Neural crest cell (in vitro differentiated cells): ENCODE data around the gene HMGCL. TPM values are rescaled to one million over a fixed set of nuclear protein-coding genes. Genes with fewer than 3 reads are reported as not detected.

ENCODE experiments used
- DNase-seq: peaks from one replicate; pipeline ENCODE4 v3.0.0; 2021; ENCODE audit warnings: low read depth, mixed read lengths, low spot score
- H3K27ac Mint-ChIP-seq: one replicate; pipeline ENCODE4 v1.8.0; 2021; ENCODE audit warnings: mild to moderate bottlenecking, mixed read lengths; ENCODE audit not compliant: unreplicated experiment
- H3K27me3 Mint-ChIP-seq: 2 replicates; pipeline ENCODE4 v1.8.0; 2021; ENCODE audit warnings: low read depth, mild to moderate bottlenecking, mixed read lengths
- H3K36me3 Mint-ChIP-seq: 2 replicates; pipeline ENCODE4 v1.8.0; 2021; ENCODE audit warnings: low read depth, mild to moderate bottlenecking, mixed read lengths
- H3K4me1 Mint-ChIP-seq: 2 replicates; pipeline ENCODE4 v1.8.0; 2021; ENCODE audit warnings: mixed read lengths
- H3K4me3 Mint-ChIP-seq: one replicate; pipeline ENCODE4 v1.8.0; 2021; ENCODE audit warnings: mild to moderate bottlenecking, mixed read lengths
- H3K9me3 Mint-ChIP-seq: 2 replicates; pipeline ENCODE4 v1.8.0; 2021; ENCODE audit warnings: mixed read lengths
- CTCF ChIP-seq: fragments of 200-600 bp; sonication (generic); conservative IDR thresholded peaks from 2 replicates; pipeline ENCODE4 v1.5.0; 2021; ENCODE audit warnings: antibody characterized with exemption, mild to moderate bottlenecking
- total RNA-seq: library from RNA; stranded (reverse); gene quantifications from 2 replicates; pipeline ENCODE4 v1.2.1, GENCODE V29; 2021

Gene HMGCL
- total RNA-seq, 1 donor from 2014 or later, result 17.4 TPM

- TF ChIP-seq CTCF, result no peak
- H3K27me3 Mint-ChIP-seq, result no peaks in the 10 kb centered on the region
- H3K36me3 Mint-ChIP-seq, result no peaks in the 10 kb centered on the region
- H3K4me1 Mint-ChIP-seq, result peaks cover 24% of the 10 kb centered on the region
- H3K27ac Mint-ChIP-seq, result peak overlapping the region; percentile 27
- no peak for DNase-seq
- no peaks in the 10 kb centered on the region for H3K9me3 Mint-ChIP-seq
- peak overlapping the region; percentile 98 for H3K4me3 Mint-ChIP-seq
These were observed 1.5 kb downstream of the HMGCL start for GRCh38 chr1:23823767-23824166.

GRCh38 chr1:23817633-23818032 lies 7.6 kb downstream of the HMGCL start:
- no peak overlapping the region for H3K4me3 Mint-ChIP-seq
- TF ChIP-seq CTCF, result no peak
- no peaks in the 10 kb centered on the region for H3K4me1 Mint-ChIP-seq
- H3K27ac Mint-ChIP-seq, result no peak overlapping the region
- no peaks in the 10 kb centered on the region for H3K27me3 Mint-ChIP-seq
- no peaks in the 10 kb centered on the region for H3K9me3 Mint-ChIP-seq
- no peak for DNase-seq
- no peaks in the 10 kb centered on the region for H3K36me3 Mint-ChIP-seq

- DNase-seq, result no peak
- no peak overlapping the region for H3K4me3 Mint-ChIP-seq
- H3K4me1 Mint-ChIP-seq, result no peaks in the 10 kb centered on the region
- no peak overlapping the region for H3K27ac Mint-ChIP-seq
- TF ChIP-seq CTCF, result no peak
- H3K27me3 Mint-ChIP-seq, result no peaks in the 10 kb centered on the region
- H3K9me3 Mint-ChIP-seq, result no peaks in the 10 kb centered on the region
- no peaks in the 10 kb centered on the region for H3K36me3 Mint-ChIP-seq
These were observed 8.3 kb downstream of the HMGCL start for GRCh38 chr1:23816906-23817305.

GRCh38 chr1:23816361-23816760 lies 8.9 kb downstream of the HMGCL start:
- no peak for TF ChIP-seq CTCF
- Mint-ChIP-seq H3K36me3 (no peaks in the 10 kb centered on the region), H3K27me3 (no peaks in the 10 kb centered on the region), H3K27ac (no peak overlapping the region), H3K9me3 (no peaks in the 10 kb centered on the region), H3K4me1 (no peaks in the 10 kb centered on the region), H3K4me3 (no peak overlapping the region)
- DNase-seq, result no peak

GRCh38 chr1:23814016-23814415 lies 11.2 kb downstream of the HMGCL start:
- no peak for DNase-seq

More at GRCh38 chr1:23814016-23814415, 11.2 kb downstream of the HMGCL start:
- H3K9me3 Mint-ChIP-seq, result no peaks in the 10 kb centered on the region
- no peaks in the 10 kb centered on the region for H3K27me3 Mint-ChIP-seq
- TF ChIP-seq CTCF, result no peak
- H3K4me3 Mint-ChIP-seq, result no peak overlapping the region
- no peak overlapping the region for H3K27ac Mint-ChIP-seq
- H3K36me3 Mint-ChIP-seq, result no peaks in the 10 kb centered on the region
- peaks cover 4% of the 10 kb centered on the region for H3K4me1 Mint-ChIP-seq
